ENCODE measurements around the gene TMEM52. TPM values are rescaled to one million over a fixed set of nuclear protein-coding genes. Genes with fewer than 3 reads are reported as not detected.

Gene TMEM52
- total and polyA plus RNA-seq, 9 of the 15 experiments (the other 6 are each of a cell fraction or from before 2014, with no cell fraction given): 0.37 to 22.5 (median 6.8) TPM

GRCh38 chr1:1954831-1955441 is 35.9 kb upstream of the TMEM52 start (continued):
- TF ChIP-seq BHLHE40 (IDR thresholded peaks at IDR 0.05; ENCODE audit: low read length) (no peak), ZBTB33 (CRISPR knock-in tag; IDR thresholded peaks at IDR 0.05) (peak; percentile 78), TFAP4 (CRISPR knock-in tag; IDR thresholded peaks at IDR 0.05; ENCODE audit: borderline replicate concordance) (peak; percentile 36; the same call in 1 of the 2 replicates), BACH1 (tag; IDR thresholded peaks at IDR 0.05) (no peak), ZNF140 (CRISPR knock-in tag; IDR thresholded peaks at IDR 0.05) (no peak), SMC3 (conservative IDR thresholded peaks at IDR 0.05; ENCODE audit: insufficient read depth, low read depth, low read length) (0 out of 2 replicates have a peak, but pooled peaks have one; percentile 7), ADNP (tag; IDR thresholded peaks at IDR 0.05) (no peak), ZZZ3 (IDR thresholded peaks at IDR 0.05) (no peak), ZSCAN29 (IDR thresholded peaks at IDR 0.05) (no peak), RBFOX2 (IDR thresholded peaks at IDR 0.05; ENCODE audit: low read depth, low read length) (peak; percentile 36; the same call in 1 of the 2 replicates), GABPB1 (CRISPR knock-in tag; IDR thresholded peaks at IDR 0.05) (peak; percentile 94), MYC (IDR thresholded peaks at IDR 0.05; ENCODE audit: low read depth, low read length) (no peak), MYC (CRISPR knock-in tag; IDR thresholded peaks at IDR 0.05; ENCODE audit: borderline replicate concordance, low read depth) (no peak), ZNF77 (CRISPR knock-in tag; IDR thresholded peaks at IDR 0.05) (no peak), RBM39 (optimal IDR thresholded peaks at IDR 0.05; ENCODE audit: low read depth, low read length) (no peak), NFRKB (IDR thresholded peaks at IDR 0.05; ENCODE audit: low read depth) (no peak), KLF1 (tag; IDR thresholded peaks at IDR 0.05) (peak; percentile 56; the same call in 1 of the 2 replicates), ATF1 (CRISPR knock-in tag; IDR thresholded peaks at IDR 0.05) (no peak), ATF1 (tag; IDR thresholded peaks at IDR 0.05) (no peak), ZC3H11A (IDR thresholded peaks at IDR 0.05; ENCODE audit: low read depth, low read length) (no peak), HNRNPUL1 (IDR thresholded peaks at IDR 0.05; ENCODE audit: low read length) (no peak), NR2C1 (IDR thresholded peaks at IDR 0.05) (no peak), NR2C1 (tag; IDR thresholded peaks at IDR 0.05) (no peak), TCF3 (CRISPR knock-in tag; IDR thresholded peaks at IDR 0.05) (no peak), ZNF444 (CRISPR knock-in tag; IDR thresholded peaks at IDR 0.05) (no peak), ZBED1 (IDR thresholded peaks at IDR 0.05) (no peak), SNIP1 (IDR thresholded peaks at IDR 0.05; ENCODE audit: low read depth) (no peak), ESRRB (CRISPR knock-in tag; IDR thresholded peaks at IDR 0.05; ENCODE audit: borderline replicate concordance) (no peak), NELFE (IDR thresholded peaks at IDR 0.05; ENCODE audit: insufficient read depth, insufficient read length) (no peak), ETV6 (IDR thresholded peaks at IDR 0.05; ENCODE audit: borderline replicate concordance in 1 of 2, low read depth in 2 of 2, low read length in 1 of 2) (peak; percentile 62 to 80; a peak in 3 of 4 replicates), ETV6 (CRISPR knock-in tag; IDR thresholded peaks at IDR 0.05; ENCODE audit: borderline replicate concordance) (peak; percentile 99)

Measured in K562 (cell line).